GM18499 (cell line): ENCODE results near the gene SLCO2B1.
"Not testable (repeated sequence)": the region's sequence is repeated elsewhere in the genome, so short reads cannot be mapped to it uniquely, and the experiment has no call there.

ENCODE experiments used
- ATAC-seq: cut with Tn5 transposase; IDR thresholded peaks from one replicate; pipeline ENCODE4 v1.9.1; 2021; ENCODE audit warnings: moderate number of reproducible peaks; ENCODE audit not compliant: insufficient read depth, unreplicated experiment

The SLCO2B1 gene

GRCh38 chr11:75150879-75151278 is at the start of gene SLCO2B1:
Gene SLCO2B1 (plus strand): TSS chr11:75151107. CDS start chr11:75151382, 275 bp downstream.
- ATAC-seq = no peak

- no peak for ATAC-seq
These were observed 49.3 kb upstream of the SLCO2B1 start for GRCh38 chr11:75101424-75102128.

GRCh38 chr11:75103380-75104026 is 47.4 kb upstream of the SLCO2B1 start:
- no peak for ATAC-seq

- no peak for ATAC-seq
These were observed 45.4 kb upstream of the SLCO2B1 start for GRCh38 chr11:75105462-75105925.

- ATAC-seq = not testable (repeated sequence)
These were observed 44.8 kb upstream of the SLCO2B1 start for GRCh38 chr11:75105967-75106681.

GRCh38 chr11:75107187-75107586 is 43.7 kb upstream of the SLCO2B1 start:
- ATAC-seq = no peak

GRCh38 chr11:75112200-75112599 is 38.7 kb upstream of the SLCO2B1 start:
- ATAC-seq = no peak

- ATAC-seq = no peak
These were observed 37.9 kb upstream of the SLCO2B1 start for GRCh38 chr11:75113030-75113429.

GRCh38 chr11:75114465-75114864 is 36.4 kb upstream of the SLCO2B1 start:
- ATAC-seq = no peak

GRCh38 chr11:75118577-75118976 is 32.3 kb upstream of the SLCO2B1 start:
- ATAC-seq = no peak

GRCh38 chr11:75126564-75126963 is 24.3 kb upstream of the SLCO2B1 start:
- no peak for ATAC-seq

- no peak for ATAC-seq
These were observed 18.8 kb upstream of the SLCO2B1 start for GRCh38 chr11:75132080-75132479.

GRCh38 chr11:75133976-75134375 is 16.9 kb upstream of the SLCO2B1 start:
- no peak for ATAC-seq

- no peak for ATAC-seq
These were observed 15.8 kb upstream of the SLCO2B1 start for GRCh38 chr11:75135021-75135650.

- ATAC-seq = no peak
These were observed 15.3 kb upstream of the SLCO2B1 start for GRCh38 chr11:75135651-75136050.

- ATAC-seq = no peak
These were observed 10.4 kb upstream of the SLCO2B1 start for GRCh38 chr11:75140269-75141138.

GRCh38 chr11:75141166-75141565 is 9.7 kb upstream of the SLCO2B1 start:
- ATAC-seq = no peak

- no peak for ATAC-seq
These were observed 8.0 kb upstream of the SLCO2B1 start for GRCh38 chr11:75142714-75143419.

- ATAC-seq = no peak
These were observed 7.5 kb upstream of the SLCO2B1 start for GRCh38 chr11:75143420-75143731.

- ATAC-seq = no peak
These were observed 6.2 kb upstream of the SLCO2B1 start for GRCh38 chr11:75144716-75145014.
